GM21526 (cell line): ENCODE measurements around the gene CIT.
A peak's percentile ranks its signal among the peaks of the same experiment; 100 is the strongest.

Experiments used
- ATAC-seq: cut with Tn5 transposase; IDR thresholded peaks from one replicate; pipeline ENCODE4 v1.9.1; 2021; ENCODE audit warnings: moderate library complexity; ENCODE audit not compliant: unreplicated experiment, low FRiP score

Gene CIT

GRCh38 chr12:119683413-119683812 lies 193.7 kb downstream of the CIT start:
- ATAC-seq = no peak

DNA sequence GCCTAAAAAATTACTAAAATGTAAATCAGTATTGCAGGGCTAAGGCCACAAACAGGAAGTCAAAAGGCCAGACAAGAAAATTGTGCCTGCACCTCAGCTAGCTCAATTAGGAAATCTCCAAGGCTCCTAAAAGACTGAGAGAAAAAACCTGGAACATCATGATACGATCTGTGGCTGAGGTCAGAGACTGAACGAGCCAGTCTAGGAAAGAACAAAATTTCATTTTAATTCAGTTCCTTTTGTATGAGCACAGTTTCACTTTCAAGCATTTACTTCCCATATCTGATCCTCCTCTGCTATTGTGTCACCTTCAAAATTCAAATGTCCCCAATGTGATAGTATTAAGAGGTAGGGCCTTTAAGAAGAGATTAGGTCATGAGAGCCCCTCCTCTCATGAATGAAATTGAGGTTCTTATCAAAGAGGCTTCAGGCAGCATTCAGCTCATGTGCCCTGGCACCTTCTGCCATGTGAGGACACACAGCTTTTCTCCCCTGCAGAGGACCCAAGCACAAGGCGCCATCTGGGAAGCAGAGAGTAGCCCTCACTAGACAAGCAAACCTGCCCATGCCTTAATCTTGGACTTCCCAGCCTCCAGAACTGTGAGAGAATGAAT lies 194.4 kb downstream of the CIT start:
- no peak for ATAC-seq

DNA sequence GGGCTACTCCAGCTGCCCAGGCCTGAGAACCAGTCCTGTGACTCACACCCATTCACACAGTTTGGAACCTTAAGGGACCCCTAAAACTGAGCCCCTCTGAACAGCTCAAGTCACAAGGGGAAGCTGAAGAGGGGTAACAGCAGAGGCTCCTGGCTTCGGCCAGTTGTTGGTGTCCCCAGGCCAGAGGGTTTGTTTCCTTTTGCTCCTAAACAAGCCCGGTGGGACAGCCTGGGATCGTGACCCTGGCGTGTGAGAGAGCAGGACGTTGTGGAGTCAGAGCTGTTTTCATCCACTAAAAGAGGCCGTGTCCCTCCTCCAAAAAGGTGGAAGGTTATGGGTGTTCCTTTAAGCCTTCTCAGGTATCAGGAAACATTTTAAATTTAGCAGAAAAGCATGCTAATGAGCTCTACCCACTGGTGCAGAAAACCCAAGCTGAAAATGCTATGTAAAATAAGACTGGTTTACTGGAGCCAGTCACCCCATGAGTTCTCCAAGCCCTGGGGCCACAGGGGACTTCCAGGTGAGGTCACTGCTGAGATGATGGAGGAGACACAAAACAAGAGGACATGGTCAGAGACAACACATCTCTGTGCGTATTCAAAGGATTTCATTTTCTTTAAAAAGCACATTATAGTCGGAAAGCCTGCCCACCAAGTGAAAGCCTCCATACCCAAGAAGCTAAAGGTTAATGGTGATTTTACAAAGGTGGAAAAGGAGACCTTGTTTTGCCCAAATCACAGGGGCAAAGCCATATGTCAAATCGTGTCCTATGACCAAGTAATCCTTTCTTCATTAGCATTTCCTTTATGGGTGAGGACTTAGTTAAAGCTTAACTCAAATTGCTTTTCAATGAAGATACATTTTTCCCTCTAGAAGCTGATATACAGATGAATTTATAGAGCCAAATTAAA lies 195.1 kb downstream of the CIT start:
- ATAC-seq = no peak

DNA sequence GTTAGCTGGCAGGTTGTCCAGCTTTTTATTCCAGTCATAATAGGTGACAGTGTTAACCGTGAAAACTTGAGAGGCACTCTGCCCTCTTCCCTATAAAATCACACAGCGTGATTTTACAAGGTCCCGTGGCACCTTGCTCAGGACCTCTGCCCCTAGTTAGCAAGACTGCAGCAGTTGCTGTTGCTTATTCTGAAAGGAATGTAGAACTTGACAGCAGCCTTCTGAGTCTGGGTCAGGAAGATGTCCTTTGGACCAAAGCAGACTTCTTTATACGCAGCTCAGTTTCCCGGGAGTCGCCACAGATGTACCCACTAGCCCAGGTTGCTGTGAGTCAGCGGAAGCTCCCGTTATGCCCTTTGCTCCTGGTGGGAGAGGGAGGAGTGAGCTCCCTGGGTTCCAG lies 196.0 kb downstream of the CIT start:
- no peak for ATAC-seq

DNA sequence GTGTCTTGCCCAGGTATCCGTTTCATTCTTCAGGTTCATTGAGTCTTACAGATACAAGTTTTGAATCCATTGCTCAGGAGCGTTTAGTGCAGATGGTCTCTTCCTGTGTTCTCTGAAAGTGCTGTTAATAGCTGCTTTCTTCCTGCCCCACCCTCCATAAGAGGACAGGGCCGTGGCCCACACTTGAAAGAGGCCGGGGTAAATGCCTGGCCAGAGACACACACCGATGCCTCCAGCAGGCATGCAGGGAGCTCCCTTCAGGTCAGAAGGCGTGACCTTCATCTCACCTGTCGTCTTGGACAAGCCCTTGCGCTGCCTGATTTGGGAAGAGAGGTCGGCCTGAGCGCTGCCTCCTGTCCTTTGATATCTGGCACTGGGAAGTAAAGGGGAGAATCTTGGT lies 197.6 kb downstream of the CIT start:
- ATAC-seq = no peak

DNA sequence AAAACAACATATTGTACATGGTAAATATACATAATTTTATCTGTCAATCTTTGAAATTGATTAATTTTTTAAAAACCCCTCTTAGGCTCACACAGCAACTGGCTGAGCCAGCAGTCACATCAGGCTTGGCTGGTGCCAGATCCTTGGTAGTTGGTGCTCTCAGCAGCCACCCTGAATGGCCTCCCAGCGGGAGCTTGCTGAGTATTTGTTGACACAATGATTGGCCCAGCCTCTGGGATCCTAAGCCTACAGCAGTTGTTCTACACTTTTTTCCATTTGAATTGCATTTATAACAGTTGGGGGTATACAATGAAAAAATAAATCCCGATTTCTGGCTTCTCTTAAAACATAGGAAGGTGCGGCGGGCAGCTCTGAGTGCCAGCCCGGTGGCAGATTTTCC lies 198.0 kb downstream of the CIT start:
- no peak for ATAC-seq

GRCh38 chr12:119678459-119678858 lies 198.7 kb downstream of the CIT start:
- no peak for ATAC-seq

DNA sequence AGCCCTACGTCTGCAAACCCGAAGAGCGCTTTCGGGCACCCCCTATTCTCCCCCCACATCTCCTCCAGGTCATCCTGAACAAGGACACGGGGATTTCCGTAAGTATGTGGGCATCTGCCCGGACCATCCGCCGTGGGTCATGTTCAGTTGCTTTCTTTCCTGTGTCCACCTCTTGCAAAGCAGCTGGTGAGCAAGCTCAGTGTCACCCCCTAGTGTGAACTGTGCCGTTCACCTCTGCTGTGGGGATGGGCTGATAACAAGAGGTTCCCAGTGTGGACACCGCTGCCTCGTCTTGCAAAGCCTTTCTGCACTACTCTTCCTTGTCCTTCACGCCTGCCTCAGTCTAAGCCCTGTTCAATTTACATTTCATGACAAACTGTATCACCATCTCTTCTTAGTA lies 200.5 kb downstream of the CIT start:
- ATAC-seq = no peak

DNA sequence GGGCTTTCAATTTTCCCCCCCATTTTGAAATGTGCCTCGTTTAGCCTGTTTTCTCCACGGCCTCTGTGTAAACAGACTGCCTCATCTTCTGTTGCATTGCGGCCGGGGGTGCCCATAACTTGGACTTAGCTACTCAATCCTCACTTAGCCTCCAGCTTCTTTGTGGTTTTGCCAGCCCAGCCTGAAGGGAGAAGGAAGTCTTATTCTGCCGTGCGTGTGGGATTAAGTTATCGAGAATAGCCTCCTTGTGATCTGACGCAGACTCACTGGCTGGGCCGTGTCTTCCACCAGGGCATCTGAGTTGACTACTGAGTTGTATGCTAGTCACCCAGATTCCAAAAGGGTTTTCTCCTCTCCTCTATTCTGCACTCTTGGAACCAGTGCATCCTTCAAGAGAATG lies 201.1 kb downstream of the CIT start:
- ATAC-seq = no peak

- no peak for ATAC-seq
These were observed 202.6 kb downstream of the CIT start for GRCh38 chr12:119674560-119674959.

GRCh38 chr12:119673634-119674033 lies 203.5 kb downstream of the CIT start:
- no peak for ATAC-seq

DNA sequence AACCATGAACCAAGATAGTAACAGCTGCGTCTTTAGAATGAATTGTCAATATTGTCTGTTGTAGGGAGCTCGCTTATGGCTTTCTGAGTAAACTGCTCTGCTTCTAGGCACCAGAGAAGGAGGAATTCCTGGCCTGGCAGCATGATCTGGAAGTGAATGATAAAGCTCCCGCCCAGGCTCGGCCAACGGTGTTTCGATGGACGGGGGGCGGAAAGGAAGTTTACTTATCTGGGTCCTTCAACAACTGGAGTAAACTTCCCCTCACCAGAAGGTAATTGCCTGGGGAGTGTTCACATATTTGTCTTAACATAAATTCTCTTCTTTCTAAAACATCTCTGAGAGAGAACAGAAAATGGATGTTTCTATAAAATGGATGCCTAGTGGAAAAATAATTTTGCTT lies 204.9 kb downstream of the CIT start:
- no peak for ATAC-seq

- ATAC-seq = no peak
These were observed 206.1 kb downstream of the CIT start for GRCh38 chr12:119671070-119671469.

GRCh38 chr12:119669744-119670472 lies 207.2 kb downstream of the CIT start:
- ATAC-seq = no peak

DNA sequence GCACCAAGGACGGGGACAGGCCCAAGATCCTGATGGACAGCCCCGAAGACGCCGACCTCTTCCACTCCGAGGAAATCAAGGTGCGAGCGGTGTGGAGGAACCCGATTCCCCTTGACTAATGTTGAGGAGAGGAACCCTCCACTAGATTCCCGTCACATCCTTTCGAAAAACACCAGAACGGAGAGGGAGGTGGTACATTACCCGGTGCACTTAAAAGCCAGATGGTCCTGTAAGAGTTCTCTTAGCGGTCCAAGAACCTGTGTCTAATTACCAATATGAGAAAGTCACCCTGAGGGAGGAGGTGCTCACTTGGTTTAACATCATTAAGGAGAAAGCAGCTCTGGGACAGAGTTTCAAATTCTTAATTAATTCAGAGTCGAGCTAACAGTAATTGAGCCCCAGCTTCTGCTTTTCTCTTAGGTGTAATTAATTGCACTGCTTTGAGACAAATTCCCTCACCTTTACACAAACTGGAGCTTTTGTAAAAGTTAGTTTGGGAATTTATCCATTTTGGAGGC lies 208.7 kb downstream of the CIT start:
- ATAC-seq = no peak

DNA sequence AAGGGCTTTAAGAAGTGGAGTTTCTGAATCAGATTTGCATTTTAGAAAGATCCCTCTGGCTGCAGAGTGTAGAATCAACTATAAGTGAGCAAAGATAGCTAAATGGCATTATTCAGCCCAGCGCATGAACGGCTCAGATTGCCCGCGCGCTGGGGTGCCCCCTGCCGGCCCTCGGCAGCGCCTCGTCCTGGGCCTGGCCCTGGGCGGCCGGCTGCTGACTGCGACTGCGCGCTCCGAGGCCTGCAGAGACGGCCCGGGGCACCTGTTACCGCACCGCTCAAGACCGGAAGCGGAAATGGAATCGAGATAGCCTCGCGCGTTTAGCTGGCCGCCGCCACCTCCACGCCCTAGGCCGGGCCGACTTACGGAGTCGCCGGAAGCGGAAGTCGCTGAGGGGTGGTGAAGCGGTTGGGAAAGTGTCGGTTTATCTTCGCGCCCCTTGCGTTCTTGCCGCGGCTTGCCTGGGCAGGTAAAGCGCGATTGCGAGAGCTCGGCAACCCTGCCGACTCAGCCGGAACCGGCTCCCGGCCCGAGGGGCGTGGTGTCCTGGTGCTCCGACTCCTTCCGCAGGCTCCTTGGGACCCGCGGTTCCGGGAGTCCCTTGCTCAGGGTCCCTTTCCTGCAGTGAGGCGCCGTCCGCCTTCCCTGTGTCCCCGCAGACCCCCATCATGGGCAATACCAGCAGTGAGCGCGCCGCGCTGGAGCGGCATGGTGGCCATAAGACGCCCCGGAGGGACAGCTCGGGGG lies 209.4 kb downstream of the CIT start, which contains the start of gene PRKAB1:
TSS of gene PRKAB1 (plus strand) at position 557 of the 747 bp plus-strand sequence. CDS start at position 669, 112 bp downstream.
- ATAC-seq = peak; percentile 94

DNA sequence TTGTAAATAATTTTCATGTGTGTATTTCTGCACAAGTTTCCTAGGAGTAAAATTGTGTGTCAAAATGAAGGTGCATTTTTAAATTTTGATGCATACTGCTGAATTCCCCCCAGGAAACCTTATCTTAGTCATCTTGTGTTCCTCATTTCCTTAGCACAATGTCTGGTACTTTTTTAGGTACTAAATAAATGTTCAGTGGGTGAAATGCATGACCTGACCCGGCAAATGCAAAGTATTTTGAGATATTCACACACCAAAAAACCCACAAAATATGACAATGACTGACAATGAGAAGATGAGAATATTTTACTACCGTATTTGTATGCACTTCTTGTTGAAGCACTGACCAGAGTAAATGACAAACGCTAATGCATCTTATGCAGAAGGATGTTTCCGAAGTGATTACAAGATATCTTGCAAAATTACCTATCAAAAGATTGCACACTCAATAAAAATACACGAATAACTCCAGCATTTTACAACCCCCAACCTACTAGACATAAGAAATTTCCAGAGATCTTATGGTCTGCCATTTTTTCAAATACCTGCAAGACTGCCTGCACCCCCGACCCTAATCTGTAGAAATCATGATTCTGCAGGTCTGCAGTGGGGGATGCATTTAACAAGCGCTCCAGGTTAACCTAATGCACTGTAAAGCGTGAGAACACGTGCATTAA lies 210.1 kb downstream of the CIT start:
- ATAC-seq = no peak

- no peak for ATAC-seq
These were observed 210.8 kb downstream of the CIT start for GRCh38 chr12:119666226-119666795.

DNA sequence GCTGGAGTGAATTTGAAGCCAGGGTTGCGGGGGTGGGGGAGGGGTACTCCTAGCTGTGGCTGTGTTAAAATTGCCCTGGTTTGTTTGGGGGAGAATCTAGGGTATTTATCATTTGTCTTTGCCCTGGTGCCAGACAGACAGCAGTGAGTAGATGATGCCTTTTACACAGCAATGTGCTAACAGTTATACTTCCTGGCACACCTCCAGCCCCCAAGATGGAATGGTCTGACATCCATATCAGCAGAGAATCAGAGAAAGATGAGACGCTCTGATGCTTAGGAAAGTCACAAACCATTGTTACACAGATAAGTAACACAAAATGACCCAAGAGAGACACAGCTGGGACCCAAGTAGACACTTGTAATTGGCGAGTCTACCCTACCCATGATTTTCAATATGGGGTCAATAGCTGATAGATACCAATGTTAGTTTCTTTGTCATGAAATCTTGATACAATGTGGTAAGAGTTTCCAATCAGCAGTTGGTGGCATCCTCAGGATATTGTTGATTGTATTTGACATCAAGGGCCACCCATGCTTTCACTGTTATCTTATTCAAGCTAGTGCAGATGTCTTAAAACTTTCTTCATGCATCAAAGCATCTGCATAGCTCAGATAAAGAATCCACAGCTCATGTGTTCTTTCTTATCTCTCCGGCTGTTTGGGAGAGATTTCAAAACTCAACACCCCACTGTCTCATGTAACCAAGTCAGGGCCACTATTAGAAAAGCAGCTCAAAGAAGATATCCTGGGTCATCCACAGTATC lies 211.8 kb downstream of the CIT start:
- ATAC-seq = no peak
